Right lobe of liver (tissue), 6 donors: ENCODE results near the gene NEDD4L. TPM values are rescaled to one million over a fixed set of nuclear protein-coding genes. Genes with fewer than 3 reads are reported as not detected.

Experiments used
- ATAC-seq, 4 donors: fragments of 200-7000 bp; cut with Tn5 transposase; one replicate each; pipeline ENCODE4 v1.9.1; 2020; ENCODE audit warnings: mild to moderate bottlenecking in 4 of 4, moderate library complexity in 4 of 4
- DNase-seq, 3 donors: peaks; one replicate each; pipeline ENCODE4 v3.0.0-alpha.2; 2020
- H3K27ac ChIP-seq, 3 donors: fragments of 200-600 bp; one replicate each; pipeline ENCODE4 v1.8.0; 2022
- H3K27me3 ChIP-seq, 2 donors: fragments of 200-600 bp; one replicate each; pipeline ENCODE4 v1.8.0; 2022
- H3K36me3 ChIP-seq, 4 donors: fragments of 200-600 bp; sonication (generic) in 1 of 4; one replicate each; pipeline versions ENCODE4 v1.5.1 to v1.8.0; 2017 to 2022; ENCODE audit warnings: control low read depth in 1 of 4
- H3K4me1 ChIP-seq, 4 donors: fragments of 200-600 bp; sonication (generic) in 1 of 4; one replicate each; pipeline versions ENCODE4 v1.5.1 to v1.8.0; 2017 to 2022; ENCODE audit warnings: control low read depth in 1 of 4
- H3K4me3 ChIP-seq, 3 donors: fragments of 200-600 bp; one replicate each; pipeline ENCODE4 v1.8.0; 2022
- H3K9me3 ChIP-seq, 4 donors: fragments of 200-600 bp; sonication (generic) in 1 of 4; one replicate each; pipeline versions ENCODE4 v1.5.1 to v1.8.0; 2017 to 2022; ENCODE audit warnings: control low read depth in 1 of 4
- CTCF ChIP-seq, 4 donors: fragments of 200-600 bp in 3 of 4; fragments of 450-650 bp in 1 of 4; IDR thresholded peaks; one replicate each; pipeline versions ENCODE4 v1.5.1 to v1.8.0; 2016 to 2022; ENCODE audit warnings: antibody characterized with exemption in 4 of 4, mild to moderate bottlenecking in 2 of 4
- POLR2A ChIP-seq: fragments of 450-650 bp; IDR thresholded peaks from one replicate; pipeline ENCODE4 v1.6.1; 2017; ENCODE audit warnings: antibody characterized with exemption, mild to moderate bottlenecking
- WGBS: methylation state at CpG from one replicate; pipeline ENCODE4 v1.1.6; 2018; ENCODE audit warnings: low coverage, low lambda C conversion rate; ENCODE audit not compliant: insufficient coverage; ENCODE audit errors: missing lambda C conversion rate; 5-methylcytosine and 5-hydroxymethylcytosine counted together
- intact Hi-C, 2 donors: fragments of 100-400 bp; cut with DNase I; formaldehyde crosslinking; loops; one replicate each; pipeline versions ENCODE4 v1.11.2 to v1.14.1; 2022
- total RNA-seq, 6 experiments: library from RNA; depleted of rRNA in 2 of 6; stranded (reverse); fragments of >200 nt in 2 of 6; fragmentation: NEBNext Ultra II Directional in 3 of 6; extraction: Animal tissue kit (Norgen Biotek cat#: 25700) in 3 of 6; gene quantifications; one replicate each; pipeline versions ENCODE4 v1.1.0 to v1.2.4, GENCODE V29; 2016 to 2023
- donor health status: DM: no; HTN: yes; CAD: no.
- donor health status: DM: no; HTN: no; CAD: no.
- donor health status: DM: no; HTN: no; CAD: no.
- donor health status: DM: no; HTN: yes; CAD: no.
- donor health status: DM: no; HTN: yes; CAD: no.

The NEDD4L gene
- total RNA-seq, 6 experiments from 2014 or later: 21.5 to 41.0 (median 33.2) TPM

GRCh38 chr18:58288921-58289797 lies 245.1 kb downstream of the NEDD4L start:
- Histone ChIP-seq H3K4me1 (peaks cover 0 to 45% (median 9%) of the 10 kb centered on the region in 4 donors), H3K4me3 (no peak overlapping the region), H3K27me3 (no peaks in the 10 kb centered on the region), H3K9me3 (peaks cover 0 to 2% (median 0%) of the 10 kb centered on the region in 4 donors), H3K36me3 (no peaks in the 10 kb centered on the region), H3K27ac (no peak overlapping the region)
- no peak for ATAC-seq
- TF ChIP-seq CTCF (IDR thresholded peaks at IDR 0.05) (no peak), POLR2A (no peak)
- intact Hi-C loops: no loop called here
- 81% methylated on average over 8 of the region's 10 CpGs for WGBS
- no peak for DNase-seq

- no peak for ATAC-seq
- intact Hi-C loops: no loop called here
- no peaks in the 10 kb centered on the region for H3K36me3 ChIP-seq
- H3K27me3 ChIP-seq: no peaks in the 10 kb centered on the region
- H3K27ac ChIP-seq: no peak overlapping the region
- WGBS: 64% methylated on average over 5 of the region's 5 CpGs
- DNase-seq: no peak
- peaks cover 0 to 37% (median 9%) of the 10 kb centered on the region in 4 donors for H3K4me1 ChIP-seq
- H3K4me3 ChIP-seq: no peak overlapping the region
- peaks cover 0 to 2% (median 0%) of the 10 kb centered on the region in 4 donors for H3K9me3 ChIP-seq
- TF ChIP-seq POLR2A (no peak), CTCF (IDR thresholded peaks at IDR 0.05) (no peak)
Observed at GRCh38 chr18:58290116-58290695, 246.2 kb downstream of the NEDD4L start.

GRCh38 chr18:58291131-58291530 lies 247.1 kb downstream of the NEDD4L start:
- Histone ChIP-seq H3K36me3 (no peaks in the 10 kb centered on the region), H3K27ac (no peak overlapping the region), H3K9me3 (peaks cover 0 to 2% (median 0%) of the 10 kb centered on the region in 4 donors), H3K4me3 (no peak overlapping the region), H3K27me3 (no peaks in the 10 kb centered on the region), H3K4me1 (peaks cover 0 to 30% (median 7%) of the 10 kb centered on the region in 4 donors)
- no peak for DNase-seq
- intact Hi-C loops: no loop called here
- TF ChIP-seq POLR2A: no peak
- TF ChIP-seq CTCF (IDR thresholded peaks at IDR 0.05): no peak
- WGBS: no CpG with 5 or more reads among the region's 5 CpGs
- ATAC-seq: no peak

GRCh38 chr18:58292638-58293037 lies 248.6 kb downstream of the NEDD4L start:
- H3K4me1 ChIP-seq: peaks cover 0 to 15% (median 2%) of the 10 kb centered on the region in 4 donors
- intact Hi-C loops: no loop called here
- H3K27ac ChIP-seq: no peak overlapping the region
- no peaks in the 10 kb centered on the region for H3K27me3 ChIP-seq
- no peak for TF ChIP-seq CTCF (IDR thresholded peaks at IDR 0.05)
- no peak for TF ChIP-seq POLR2A
- 85% methylated on average over 2 of the region's 2 CpGs for WGBS
- ATAC-seq: no peak
- H3K9me3 ChIP-seq: peaks cover 0 to 2% (median 0%) of the 10 kb centered on the region in 4 donors
- no peak overlapping the region for H3K4me3 ChIP-seq
- no peak for DNase-seq
- H3K36me3 ChIP-seq: no peaks in the 10 kb centered on the region
